ENCODE results near the gene MICAL1.

MICAL1 gene

DNA sequence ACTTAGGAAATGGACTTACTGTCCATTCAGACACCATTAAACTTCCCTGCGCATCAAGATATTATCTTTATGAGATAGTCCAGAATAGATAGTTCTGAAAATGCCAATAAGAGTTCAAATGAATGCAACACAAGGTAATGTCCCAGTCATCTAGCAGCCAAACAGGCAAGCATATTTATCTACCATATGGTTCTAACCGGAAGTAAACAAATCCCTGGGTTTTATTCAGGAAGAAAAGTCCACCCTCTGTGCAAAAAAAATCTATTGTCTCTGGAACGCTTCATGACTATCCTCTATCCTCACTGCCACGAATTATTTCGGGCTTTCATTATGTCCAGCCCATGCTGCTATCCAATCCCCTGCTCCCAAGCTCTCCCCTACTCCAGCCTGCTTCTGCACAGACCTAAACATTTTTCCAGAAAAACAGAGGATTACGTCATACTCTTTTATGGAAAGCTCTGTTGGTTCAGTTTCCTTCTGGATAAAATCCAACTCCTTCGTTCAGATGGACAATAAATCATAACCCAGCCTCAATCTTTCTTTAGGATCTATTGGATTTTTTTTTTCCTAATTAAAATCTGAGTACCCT, 26.6 kb downstream of the MICAL1 start:
- DNase-seq = no peak

DNA sequence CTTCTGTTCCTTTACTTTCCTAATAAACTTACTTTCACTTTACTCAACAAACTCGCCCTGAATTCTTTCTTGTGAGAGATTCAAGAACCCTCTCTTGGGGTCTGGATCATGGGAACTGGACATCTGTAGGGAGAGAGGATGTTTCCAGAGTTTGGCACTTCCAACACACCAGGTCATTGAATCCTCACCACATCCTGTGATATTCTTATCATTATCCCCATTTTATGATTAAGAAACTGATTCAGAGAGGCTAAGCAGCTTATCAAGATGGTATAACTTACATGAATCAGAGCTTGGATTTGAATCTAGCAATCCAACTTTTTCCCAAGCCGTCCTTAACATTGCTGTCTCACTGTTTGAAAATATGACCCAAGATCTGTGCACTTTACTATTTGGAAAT, 30.6 kb downstream of the MICAL1 start:
- DNase-seq = no peak

DNA sequence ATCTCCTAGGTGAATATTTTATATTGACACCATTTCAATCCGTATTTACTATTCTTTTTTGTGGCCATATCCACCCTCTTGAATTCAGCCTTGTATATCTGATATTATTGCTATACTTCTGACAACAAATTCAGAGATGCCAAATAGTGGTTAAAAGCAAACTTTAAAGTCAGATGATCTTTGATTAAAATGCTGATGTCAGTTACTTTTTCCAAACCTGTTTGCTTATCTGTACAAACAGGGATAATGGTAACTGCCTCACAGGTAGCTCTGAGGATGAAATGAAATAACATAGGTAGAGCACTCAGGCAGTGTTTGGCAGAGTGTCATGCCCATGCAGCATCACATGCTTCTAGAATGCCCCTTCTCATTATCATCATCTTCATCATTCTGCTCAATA, 34.4 kb downstream of the MICAL1 start:
- DNase-seq = no peak

DNA sequence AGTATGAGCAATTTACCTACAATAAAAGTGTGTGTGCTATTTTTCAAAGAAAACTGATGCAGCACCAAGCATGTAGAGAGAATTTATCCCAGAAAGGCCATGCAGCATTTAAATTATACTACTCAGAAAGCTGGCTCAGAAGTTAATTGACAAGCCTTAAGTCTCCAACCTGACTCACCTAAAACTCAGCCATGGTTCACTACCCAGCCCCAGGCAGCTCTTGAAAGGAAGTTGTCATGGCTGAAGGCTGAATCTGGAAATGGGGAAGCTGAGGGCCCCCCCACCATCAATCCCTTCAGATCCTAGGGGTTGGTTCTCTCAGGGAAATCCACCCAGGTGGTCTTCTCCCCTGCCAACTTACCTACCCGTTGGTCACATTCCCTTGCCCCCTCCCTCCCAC, 34.8 kb downstream of the MICAL1 start:
- DNase-seq = no peak

DNA sequence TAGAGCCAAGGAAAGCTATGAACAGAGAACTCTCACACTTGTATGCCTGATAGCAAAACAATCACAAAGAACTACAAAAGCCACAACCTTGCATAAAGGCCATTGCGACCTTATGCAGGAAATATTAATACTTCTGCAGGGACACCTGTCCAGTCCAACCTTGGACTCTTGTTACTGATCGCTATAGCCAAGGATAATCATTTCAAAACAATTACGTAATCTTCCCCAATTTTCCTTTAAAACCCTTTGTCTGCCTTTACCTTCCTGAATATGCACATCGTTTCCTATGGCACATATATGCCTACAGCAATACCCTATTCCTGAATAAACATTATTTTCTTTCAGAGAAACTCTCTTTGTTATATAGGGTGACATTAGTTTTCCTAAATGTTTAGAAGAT, 37.9 kb downstream of the MICAL1 start:
- DNase-seq = no peak

DNA sequence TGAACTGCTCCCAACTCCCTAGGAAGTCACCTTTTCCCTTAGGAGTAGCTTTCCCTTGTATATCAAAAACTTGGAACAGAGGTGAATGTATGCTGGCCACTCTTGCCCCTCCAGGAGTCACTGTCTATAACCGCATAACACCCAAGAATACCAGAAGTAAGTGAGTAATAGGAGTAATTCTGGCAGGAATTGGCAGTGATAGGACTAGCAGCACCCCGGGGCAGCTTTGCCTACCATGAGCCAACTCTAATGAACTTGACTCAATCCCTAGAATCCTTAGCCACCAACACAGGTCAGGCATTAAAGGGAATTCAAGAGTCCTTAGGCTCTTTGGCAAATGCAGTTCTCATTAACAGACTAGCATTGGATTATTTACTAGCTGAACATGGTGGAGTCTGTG, 44.5 kb downstream of the MICAL1 start:
- DNase-seq = no peak

DNA sequence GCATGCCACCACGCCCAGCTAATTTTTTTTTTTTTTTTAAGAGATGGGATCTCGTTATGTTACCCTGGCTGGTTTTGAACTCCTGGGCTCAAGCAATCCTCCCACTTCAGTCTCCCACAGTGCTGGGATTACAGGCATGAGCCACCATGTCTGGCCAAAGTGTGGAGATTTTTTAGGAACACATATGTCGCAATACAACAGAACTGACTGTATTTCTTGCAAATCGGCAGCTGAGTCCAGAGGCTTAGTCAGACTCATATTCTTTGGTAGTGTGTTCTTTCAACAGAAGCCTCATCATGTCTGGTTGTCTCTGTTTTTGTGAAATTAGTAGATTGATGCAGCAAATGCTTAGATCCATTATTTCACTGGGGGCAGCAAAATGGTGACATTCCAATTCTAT, 49.4 kb downstream of the MICAL1 start:
- no peak for DNase-seq

DNA sequence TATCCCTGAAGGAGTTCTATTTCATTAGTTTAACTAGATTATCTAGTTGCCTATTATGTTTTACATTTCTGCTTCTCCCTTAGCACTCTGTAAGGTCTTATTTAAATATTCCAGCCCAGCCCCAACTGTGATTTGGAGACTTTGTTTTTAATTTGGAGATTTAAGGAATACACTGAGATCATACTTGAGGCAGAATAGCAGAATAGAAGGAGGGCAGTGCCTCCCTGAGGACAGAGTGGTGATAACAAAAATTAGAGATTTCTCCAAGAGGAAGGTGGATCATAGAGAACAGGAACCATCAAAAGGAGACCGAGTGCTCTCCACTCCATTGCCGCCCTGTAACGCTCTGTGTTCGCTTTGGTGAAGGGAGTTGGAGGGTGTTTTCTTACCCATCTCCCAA, 58.6 kb downstream of the MICAL1 start:
- no peak for DNase-seq

DNA sequence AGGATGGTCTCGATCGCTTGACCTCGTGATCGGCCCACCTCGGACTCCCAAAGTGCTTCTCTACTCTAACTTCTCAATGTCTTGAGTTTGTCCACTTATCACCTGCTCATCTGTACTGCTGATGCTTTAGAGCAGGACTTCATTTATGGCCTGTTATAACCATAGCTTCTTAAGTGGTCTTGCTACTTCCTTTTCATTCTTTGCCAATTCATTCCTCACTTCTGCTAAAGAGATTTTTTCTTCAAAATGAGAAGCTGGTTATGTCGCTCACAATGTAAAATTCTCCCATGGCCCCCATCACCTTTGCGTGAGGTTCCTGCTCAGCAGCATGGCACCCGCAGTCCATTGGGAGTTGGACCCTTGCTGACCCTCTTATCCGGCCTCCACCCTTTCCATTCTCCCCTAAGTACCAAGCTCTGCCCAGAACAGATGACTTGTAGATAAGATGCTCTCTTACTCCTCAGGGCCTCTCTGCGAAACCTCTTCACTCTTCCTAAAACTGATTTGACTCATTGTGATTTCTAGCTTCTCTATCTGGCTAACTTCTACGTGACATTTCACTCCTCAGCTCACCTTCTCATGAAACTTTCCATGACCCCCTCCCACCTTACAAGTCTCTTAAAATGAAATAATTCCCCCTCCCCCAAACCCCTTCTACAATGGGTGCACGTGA, 59.4 kb downstream of the MICAL1 start:
- no peak for DNase-seq

Measured in NCI-H1092 (cell line).